H9 (cell line): ENCODE results near the gene C1QBP. TPM values are rescaled to one million over a fixed set of nuclear protein-coding genes. Genes with fewer than 3 reads are reported as not detected.

Experiments
- DNase-seq: peaks from one replicate; pipeline ENCODE4 v3.0.0-alpha.2; 2017
- H2AFZ ChIP-seq: one replicate; pipeline ENCODE4 v1.6.1; 2013; ENCODE audit warnings: mild to moderate bottlenecking, low read length, control low read depth, moderate library complexity
- H2AK5ac ChIP-seq: 2 replicates; pipeline ENCODE4 v1.6.1; 2013; ENCODE audit warnings: low read length, control low read depth, mixed read lengths; ENCODE audit not compliant: insufficient read length
- H2BK120ac ChIP-seq: one replicate; pipeline ENCODE4 v1.6.1; 2013; ENCODE audit warnings: low read depth, mild to moderate bottlenecking, low read length, control low read depth, inconsistent platforms; ENCODE audit not compliant: poor library complexity, severe bottlenecking
- H2BK12ac ChIP-seq: 2 replicates; pipeline ENCODE4 v1.6.1; 2013; ENCODE audit warnings: low read length, control low read depth, mixed read lengths, low read depth; ENCODE audit not compliant: insufficient read length
- H2BK15ac ChIP-seq: 2 replicates; pipeline ENCODE4 v1.6.1; 2013; ENCODE audit warnings: low read depth, low read length, control low read depth
- H2BK20ac ChIP-seq: one replicate; pipeline ENCODE4 v1.6.1; 2013; ENCODE audit warnings: low read depth, mild to moderate bottlenecking, low read length, control low read depth, inconsistent platforms; ENCODE audit not compliant: poor library complexity, severe bottlenecking
- H2BK5ac ChIP-seq: 2 replicates; pipeline ENCODE4 v1.6.1; 2013; ENCODE audit warnings: low read length, control low read depth, mixed read lengths; ENCODE audit not compliant: insufficient read length
- H3K14ac ChIP-seq: 2 replicates; pipeline ENCODE4 v1.6.1; 2013; ENCODE audit warnings: low read length, control low read depth; ENCODE audit not compliant: insufficient read depth
- H3K18ac ChIP-seq: 2 replicates; pipeline ENCODE4 v1.6.1; 2013; ENCODE audit warnings: low read depth, mild to moderate bottlenecking, mixed read lengths, low read length, control low read depth; ENCODE audit not compliant: insufficient read length
- H3K23ac ChIP-seq: 2 replicates; pipeline ENCODE4 v1.6.1; 2013; ENCODE audit warnings: low read length, control low read depth, mixed read lengths, low read depth; ENCODE audit not compliant: insufficient read length
- H3K23me2 ChIP-seq: 2 replicates; pipeline ENCODE4 v1.6.1; 2013; ENCODE audit warnings: low read depth, mild to moderate bottlenecking, mixed read lengths, low read length, control low read depth; ENCODE audit not compliant: insufficient read length, poor library complexity, severe bottlenecking
- H3K27ac ChIP-seq: 2 replicates; pipeline ENCODE4 v1.5.1; 2013; ENCODE audit warnings: low read length, control low read depth, mixed read lengths, low read depth; ENCODE audit not compliant: insufficient read length
- H3K27me3 ChIP-seq: 2 replicates; pipeline ENCODE4 v1.6.1; 2013; ENCODE audit warnings: low read length, control low read depth, inconsistent platforms; ENCODE audit not compliant: insufficient read depth
- H3K4ac ChIP-seq: 2 replicates; pipeline ENCODE4 v1.6.1; 2013; ENCODE audit warnings: low read depth, mild to moderate bottlenecking, control low read depth, inconsistent platforms, low read length, moderate library complexity
- H3K4me1 ChIP-seq: 2 replicates; pipeline ENCODE4 v1.6.1; 2013; ENCODE audit warnings: low read length, control low read depth, inconsistent platforms; ENCODE audit not compliant: insufficient read depth
- H3K4me2 ChIP-seq: 2 replicates; pipeline ENCODE4 v1.6.1; 2013; ENCODE audit warnings: low read length, control low read depth, mixed read lengths; ENCODE audit not compliant: insufficient read length, insufficient read depth
- H3K56ac ChIP-seq: 2 replicates; pipeline ENCODE4 v1.6.1; 2013; ENCODE audit warnings: low read depth, mild to moderate bottlenecking, mixed read lengths, low read length, control low read depth; ENCODE audit not compliant: insufficient read length
- H3K79me1 ChIP-seq: 2 replicates; pipeline ENCODE4 v1.6.1; 2013; ENCODE audit warnings: low read depth, mild to moderate bottlenecking, moderate library complexity, low read length, control low read depth, inconsistent platforms; ENCODE audit not compliant: insufficient read depth, poor library complexity, severe bottlenecking
- H3K79me2 ChIP-seq: 2 replicates; pipeline ENCODE4 v1.6.1; 2013; ENCODE audit warnings: low read length, control low read depth, inconsistent platforms; ENCODE audit not compliant: insufficient read depth
- H3K9ac ChIP-seq: 2 replicates; pipeline ENCODE4 v1.6.1; 2013; ENCODE audit warnings: low read length, control low read depth, mixed read lengths; ENCODE audit not compliant: insufficient read length; ENCODE audit errors: extremely low read depth
- H3K9me3 ChIP-seq: one replicate; pipeline ENCODE4 v1.6.1; 2013; ENCODE audit warnings: low read depth, low read length, inconsistent platforms; ENCODE audit not compliant: control insufficient read depth
- H3T11ph ChIP-seq: one replicate; pipeline ENCODE4 v1.6.1; 2013; ENCODE audit warnings: mild to moderate bottlenecking, low read length, control low read depth, inconsistent platforms
- H4K20me1 ChIP-seq: one replicate; pipeline ENCODE4 v1.6.1; 2013; ENCODE audit not compliant: control insufficient read depth, insufficient read length, insufficient read depth
- H4K5ac ChIP-seq: 2 replicates; pipeline ENCODE4 v1.6.1; 2013; ENCODE audit warnings: low read depth, mild to moderate bottlenecking, mixed read lengths, low read length, control low read depth; ENCODE audit not compliant: insufficient read length
- H4K8ac ChIP-seq: replicated peaks from 2 replicates; pipeline ENCODE4 v1.6.1; 2013; ENCODE audit warnings: low read length, control low read depth, mixed read lengths, low read depth; ENCODE audit not compliant: insufficient read length
- H4K91ac ChIP-seq: 2 replicates; pipeline ENCODE4 v1.6.1; 2013; ENCODE audit warnings: low read depth, mild to moderate bottlenecking, moderate library complexity, mixed read lengths, low read length, control low read depth; ENCODE audit not compliant: insufficient read length
- H3K27ac Mint-ChIP-seq, 3 experiments: 2 replicates in 2 of 3; 3 replicates in 1 of 3; pipeline ENCODE4 v1.8.0; 2020 to 2021; ENCODE audit warnings: mixed read lengths in 3 of 3, mild to moderate bottlenecking in 1 of 3, moderate library complexity in 1 of 3
- H3K27me3 Mint-ChIP-seq: 2 replicates; pipeline ENCODE4 v1.8.0; 2021; ENCODE audit warnings: low read depth, mild to moderate bottlenecking, moderate library complexity, mixed read lengths
- H3K36me3 Mint-ChIP-seq, 3 experiments: 2 replicates in 2 of 3; 3 replicates in 1 of 3; pipeline ENCODE4 v1.8.0; 2020 to 2021; ENCODE audit warnings: low read depth in 3 of 3, mixed read lengths in 3 of 3; ENCODE audit not compliant: insufficient read depth in 1 of 3
- H3K4me1 Mint-ChIP-seq, 2 experiments: 2 replicates each; pipeline ENCODE4 v1.8.0; 2020; ENCODE audit warnings: mixed read lengths in 2 of 2
- H3K4me3 Mint-ChIP-seq, 2 experiments: 2 replicates in 1 of 2; 3 replicates in 1 of 2; pipeline ENCODE4 v1.8.0; 2020 to 2021; ENCODE audit warnings: mild to moderate bottlenecking in 2 of 2, mixed read lengths in 2 of 2, moderate library complexity in 1 of 2
- H3K9me3 Mint-ChIP-seq, 2 experiments: 2 replicates in 1 of 2; 3 replicates in 1 of 2; pipeline ENCODE4 v1.8.0; 2020; ENCODE audit warnings: mild to moderate bottlenecking in 2 of 2, mixed read lengths in 2 of 2, moderate library complexity in 1 of 2
- CTCF ChIP-seq: fragments of 200-600 bp; sonication (generic); conservative IDR thresholded peaks from 3 replicates; pipeline ENCODE4 v1.8.0; 2021; ENCODE audit warnings: antibody characterized with exemption, mild to moderate bottlenecking
- WGBS: extraction: QIAGEN DNeasy Blood & Tissue Kit; methylation state at CpG from one replicate; pipeline ENCODE4 v1.1.7; 2013; ENCODE audit warnings: missing lambda C conversion rate, low lambda C conversion rate, mixed read lengths; ENCODE audit not compliant: insufficient read length; ENCODE audit errors: extremely low coverage; 5-methylcytosine and 5-hydroxymethylcytosine counted together
- total RNA-seq: library from RNA; stranded (reverse); gene quantifications from 2 replicates; pipeline ENCODE4 v1.2.1, GENCODE V29; 2021

The C1QBP gene
- total RNA-seq, 1 experiment from 2014 or later, result 390 TPM

DNA sequence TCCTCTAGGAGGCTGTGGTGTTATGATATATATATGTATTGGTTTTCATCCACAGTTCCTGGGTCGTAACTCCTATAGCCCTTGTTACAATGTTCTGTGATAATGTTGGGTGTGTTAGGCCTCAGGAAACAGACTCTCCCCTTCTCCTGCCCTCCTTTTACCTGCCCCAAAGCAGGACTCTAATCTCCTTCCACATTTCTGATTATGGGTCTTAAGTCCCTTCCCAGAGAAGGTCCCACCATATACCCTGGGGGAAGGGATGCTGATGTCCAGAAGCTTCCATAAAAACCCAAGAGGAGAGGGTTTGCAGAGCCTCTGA, 450 bp upstream of the C1QBP start:
- no peak overlapping the region for H3T11ph ChIP-seq
- no peak overlapping the region for H3K23ac ChIP-seq
- H2BK20ac ChIP-seq, result no peak overlapping the region
- WGBS, result no CpG with 5 or more reads among the region's 1 CpG
- no peaks in the 10 kb centered on the region for H3K27me3 Mint-ChIP-seq
- H3K23me2 ChIP-seq, result no peaks in the 10 kb centered on the region
- H4K5ac ChIP-seq, result no peak overlapping the region
- H3K4me1 Mint-ChIP-seq, result peaks cover 20 to 23% of the 10 kb centered on the region in 2 experiments
- H4K91ac ChIP-seq, result no peak overlapping the region
- H3K4ac ChIP-seq, result no peak overlapping the region
- no peak overlapping the region for H2AK5ac ChIP-seq
- H3K27me3 ChIP-seq, result no peaks in the 10 kb centered on the region
- H3K9me3 Mint-ChIP-seq, result no peaks in the 10 kb centered on the region
- no peak overlapping the region for H3K18ac ChIP-seq
- no peak overlapping the region for H2AFZ ChIP-seq
- no peak for DNase-seq
- H3K9me3 ChIP-seq, result no peaks in the 10 kb centered on the region
- peaks cover 15% of the 10 kb centered on the region; the same call in 1 of the 2 replicates for H3K79me2 ChIP-seq
- no peak overlapping the region for H2BK5ac ChIP-seq
- no peak overlapping the region for H2BK12ac ChIP-seq
- H4K8ac ChIP-seq, result no peak overlapping the region
- H3K27ac Mint-ChIP-seq, result peak overlapping the region; percentile 73 to 87 (median 73); a peak in 5 of 7 replicates
- H4K20me1 ChIP-seq, result no peaks in the 10 kb centered on the region
- peak; percentile 30; the same call in 2 of the 3 replicates for TF ChIP-seq CTCF
- no peak overlapping the region for H2BK120ac ChIP-seq
- peaks cover 6% of the 10 kb centered on the region for H3K79me1 ChIP-seq
- H3K56ac ChIP-seq, result no peak overlapping the region
- peak overlapping the region; percentile 56 for H3K4me2 ChIP-seq
- H2BK15ac ChIP-seq, result no peak overlapping the region
- H3K27ac ChIP-seq, result no peak overlapping the region
- H3K36me3 Mint-ChIP-seq, result peaks cover 37 to 64% (median 54%) of the 10 kb centered on the region in 3 experiments
- H3K4me1 ChIP-seq, result no peaks in the 10 kb centered on the region; the same call in 1 of the 2 replicates
- H3K9ac ChIP-seq, result peak overlapping the region; percentile 26
- peak overlapping the region; percentile 85 to 86 for H3K4me3 Mint-ChIP-seq
- H3K14ac ChIP-seq, result no peak overlapping the region
